Caco-2 (cell line): Measurements from ENCODE around the gene MINDY3. TPM values are rescaled to one million over a fixed set of nuclear protein-coding genes. Genes with fewer than 3 reads are reported as not detected.
"Not testable (repeated sequence)": the region's sequence is repeated elsewhere in the genome, so short reads cannot be mapped to it uniquely, and the experiment has no call there.

ENCODE experiments used
- BruUV-seq: library from RNA; stranded (reverse); fragments of 400-500 nt; replicated peaks from 2 replicates; lab custom pipeline; 2021; lab: Mats Ljungman, UMichigan
- CTCF ChIA-PET: fragments of 300-600 bp; sonication (Branson Sonifier 250); formaldehyde crosslinking; loops from one replicate; lab custom pipeline; 2022; ENCODE audit warnings: antibody characterized with exemption; lab: Charles Lee
- POLR2A ChIA-PET: fragments of 300-600 bp; sonication (Branson Sonifier 250); formaldehyde crosslinking; loops from one replicate; lab custom pipeline; 2022; ENCODE audit warnings: antibody characterized with exemption; lab: Charles Lee
- DNase-seq, 2 experiments: peaks; one replicate each; pipeline versions ENCODE4 v3.0.0 to v3.0.0-alpha.2; 2020 to 2022
- H3K27me3 ChIP-seq: replicated peaks from 2 replicates; pipeline ENCODE4 v1.6.0; 2011; ENCODE audit warnings: low read length; ENCODE audit not compliant: control insufficient read depth, insufficient read depth
- H3K36me3 ChIP-seq: 2 replicates; pipeline ENCODE4 v1.5.1; 2011; ENCODE audit warnings: low read length; ENCODE audit not compliant: control insufficient read depth, insufficient read depth
- H3K4me1 ChIP-seq: fragments of 250-450 bp; sonication (Bioruptor Pico); 2 replicates; pipeline ENCODE4 v1.5.1; 2020; ENCODE audit warnings: mild to moderate bottlenecking
- H3K4me3 ChIP-seq: 2 replicates; pipeline ENCODE4 v1.5.1; 2011; ENCODE audit warnings: low read depth, mild to moderate bottlenecking, control low read depth, low read length
- H3K9me3 ChIP-seq: fragments of 250-450 bp; sonication (Bioruptor Pico); 2 replicates; pipeline ENCODE4 v1.5.1; 2020; ENCODE audit warnings: mild to moderate bottlenecking, moderate library complexity
- H3K27ac Mint-ChIP-seq: one replicate; pipeline ENCODE4 v1.8.0; 2022; ENCODE audit warnings: mixed read lengths; ENCODE audit not compliant: unreplicated experiment
- H3K27me3 Mint-ChIP-seq: one replicate; pipeline ENCODE4 v1.8.0; 2022; ENCODE audit warnings: mixed read lengths; ENCODE audit not compliant: insufficient read depth, unreplicated experiment
- H3K36me3 Mint-ChIP-seq: one replicate; pipeline ENCODE4 v1.8.0; 2022; ENCODE audit warnings: mild to moderate bottlenecking, mixed read lengths; ENCODE audit not compliant: insufficient read depth, unreplicated experiment
- H3K4me1 Mint-ChIP-seq: one replicate; pipeline ENCODE4 v1.8.0; 2022; ENCODE audit warnings: low read depth, mixed read lengths; ENCODE audit not compliant: unreplicated experiment
- H3K4me3 Mint-ChIP-seq: one replicate; pipeline ENCODE4 v1.8.0; 2022; ENCODE audit warnings: mild to moderate bottlenecking, moderate library complexity, mixed read lengths; ENCODE audit not compliant: unreplicated experiment
- H3K9me3 Mint-ChIP-seq: one replicate; pipeline ENCODE4 v1.8.0; 2022; ENCODE audit warnings: mixed read lengths; ENCODE audit not compliant: unreplicated experiment
- intact Hi-C: fragments of 100-400 bp; cut with micrococcal nuclease; formaldehyde crosslinking; loops from one replicate; pipeline ENCODE4 v1.10.0; 2022; ENCODE audit not compliant: unreplicated experiment
- total RNA-seq: library from RNA; stranded (reverse); gene quantifications from 2 replicates; pipeline ENCODE4 v1.2.3, GENCODE V29; 2022
- TF ChIP-seq, protein P1 (sequence below), 2 experiments: fragments of 200-600 bp in 1 of 2; IDR thresholded peaks; 1 replicate in 1 of 2; 2 replicates in 1 of 2; pipeline versions ENCODE4 v1.5.1 to v1.8.0; 2011 to 2022; ENCODE audit warnings: antibody characterized with exemption in 1 of 2, control low read depth in 1 of 2, inconsistent platforms in 1 of 2, low read depth in 1 of 2, low read length in 1 of 2, mild to moderate bottlenecking in 1 of 2, moderate library complexity in 1 of 2; ENCODE audit not compliant: insufficient read depth in 1 of 2, severe bottlenecking in 1 of 2, unreplicated experiment in 1 of 2

Gene MINDY3
- total RNA-seq, 1 experiment from 2014 or later, result 25.9 TPM

DNA sequence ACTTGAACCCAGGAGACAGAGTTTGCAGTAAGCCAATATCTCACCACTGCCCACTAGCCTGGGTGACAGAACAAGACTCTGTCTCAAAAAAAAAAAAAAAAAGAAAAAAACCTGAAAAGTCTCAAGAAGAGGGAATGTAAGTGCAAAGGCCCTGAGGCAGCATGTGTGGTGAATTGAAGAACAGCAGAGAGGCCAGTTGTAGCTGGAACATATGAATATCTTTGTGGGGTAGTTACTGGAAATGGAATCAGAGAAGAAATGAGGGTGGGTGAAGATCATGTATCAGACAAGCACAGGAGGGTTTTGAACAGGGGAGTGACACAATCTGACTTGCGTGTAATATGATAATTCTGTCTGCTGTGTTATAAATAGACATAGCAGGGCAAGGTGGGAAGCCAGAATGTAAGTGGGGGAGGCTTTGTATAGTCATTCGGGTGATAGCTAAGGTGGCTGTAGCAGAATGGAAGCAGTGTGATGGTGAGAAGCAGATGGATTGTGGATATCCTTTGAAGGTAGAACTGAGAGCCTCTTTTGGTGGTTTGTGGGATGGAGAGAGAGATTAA is 95.3 kb downstream of the MINDY3 start:
- H3K9me3 ChIP-seq, result no peaks in the 10 kb centered on the region; the same call in 1 of the 2 replicates
- H3K4me3 ChIP-seq, result no peak overlapping the region
- Mint-ChIP-seq H3K4me3 (no peak overlapping the region), H3K27me3 (peaks cover 3% of the 10 kb centered on the region), H3K4me1 (no peaks in the 10 kb centered on the region), H3K9me3 (peaks cover 19% of the 10 kb centered on the region), H3K36me3 (no peaks in the 10 kb centered on the region), H3K27ac (no peak overlapping the region)
- DNase-seq, result no peak
- H3K4me1 ChIP-seq, result no peaks in the 10 kb centered on the region
- no peaks in the 10 kb centered on the region for H3K36me3 ChIP-seq
- intact Hi-C loops, result no loop called here
- no TSS peak for BruUV-seq
- H3K27me3 ChIP-seq, result no peaks in the 10 kb centered on the region
- POLR2A ChIA-PET, result no interaction called here
- TF ChIP-seq, protein P1, sequence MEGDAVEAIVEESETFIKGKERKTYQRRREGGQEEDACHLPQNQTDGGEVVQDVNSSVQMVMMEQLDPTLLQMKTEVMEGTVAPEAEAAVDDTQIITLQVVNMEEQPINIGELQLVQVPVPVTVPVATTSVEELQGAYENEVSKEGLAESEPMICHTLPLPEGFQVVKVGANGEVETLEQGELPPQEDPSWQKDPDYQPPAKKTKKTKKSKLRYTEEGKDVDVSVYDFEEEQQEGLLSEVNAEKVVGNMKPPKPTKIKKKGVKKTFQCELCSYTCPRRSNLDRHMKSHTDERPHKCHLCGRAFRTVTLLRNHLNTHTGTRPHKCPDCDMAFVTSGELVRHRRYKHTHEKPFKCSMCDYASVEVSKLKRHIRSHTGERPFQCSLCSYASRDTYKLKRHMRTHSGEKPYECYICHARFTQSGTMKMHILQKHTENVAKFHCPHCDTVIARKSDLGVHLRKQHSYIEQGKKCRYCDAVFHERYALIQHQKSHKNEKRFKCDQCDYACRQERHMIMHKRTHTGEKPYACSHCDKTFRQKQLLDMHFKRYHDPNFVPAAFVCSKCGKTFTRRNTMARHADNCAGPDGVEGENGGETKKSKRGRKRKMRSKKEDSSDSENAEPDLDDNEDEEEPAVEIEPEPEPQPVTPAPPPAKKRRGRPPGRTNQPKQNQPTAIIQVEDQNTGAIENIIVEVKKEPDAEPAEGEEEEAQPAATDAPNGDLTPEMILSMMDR (IDR thresholded peaks at IDR 0.05; ENCODE audit: insufficient read depth in 1 of 2, low read depth in 1 of 2, low read length in 1 of 2, severe bottlenecking in 1 of 2, unreplicated experiment in 1 of 2), result no peak
- CTCF ChIA-PET, result no interaction called here

DNA sequence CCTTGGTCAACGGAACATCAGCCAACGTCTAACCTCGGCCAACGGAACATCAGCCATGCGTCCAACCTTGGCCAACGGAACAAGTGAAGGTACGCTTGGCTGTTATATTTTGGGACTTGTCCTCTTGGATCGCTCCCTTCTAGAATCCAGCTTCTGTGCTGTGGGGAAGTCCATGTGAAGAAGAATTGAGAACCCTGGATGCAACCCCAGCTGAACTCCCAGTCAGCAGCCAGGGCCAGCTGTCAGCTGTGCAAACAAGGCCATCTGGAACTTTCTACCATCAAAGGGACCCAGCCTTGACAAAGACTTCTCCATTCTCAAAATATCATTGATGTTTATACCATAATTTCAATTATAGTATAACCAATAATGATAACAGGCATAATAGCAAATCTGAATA is 97.3 kb downstream of the MINDY3 start:
- H3K27ac Mint-ChIP-seq, result no peak overlapping the region
- Histone ChIP-seq H3K36me3 (no peaks in the 10 kb centered on the region), H3K9me3 (no peaks in the 10 kb centered on the region; the same call in 1 of the 2 replicates), H3K4me3 (no peak overlapping the region), H3K4me1 (no peaks in the 10 kb centered on the region), H3K27me3 (no peaks in the 10 kb centered on the region)
- CTCF ChIA-PET, result no interaction called here
- TF ChIP-seq, protein P1 (IDR thresholded peaks at IDR 0.05; ENCODE audit: insufficient read depth in 1 of 2, low read depth in 1 of 2, low read length in 1 of 2, severe bottlenecking in 1 of 2, unreplicated experiment in 1 of 2), result no peak
- peaks cover 19% of the 10 kb centered on the region for H3K9me3 Mint-ChIP-seq
- POLR2A ChIA-PET, result no interaction called here
- no peak for DNase-seq
- H3K36me3 Mint-ChIP-seq, result no peaks in the 10 kb centered on the region
- no peaks in the 10 kb centered on the region for H3K4me1 Mint-ChIP-seq
- intact Hi-C loops, result no loop called here
- BruUV-seq, result no TSS peak
- H3K4me3 Mint-ChIP-seq, result no peak overlapping the region
- H3K27me3 Mint-ChIP-seq, result peaks cover 11% of the 10 kb centered on the region

DNA sequence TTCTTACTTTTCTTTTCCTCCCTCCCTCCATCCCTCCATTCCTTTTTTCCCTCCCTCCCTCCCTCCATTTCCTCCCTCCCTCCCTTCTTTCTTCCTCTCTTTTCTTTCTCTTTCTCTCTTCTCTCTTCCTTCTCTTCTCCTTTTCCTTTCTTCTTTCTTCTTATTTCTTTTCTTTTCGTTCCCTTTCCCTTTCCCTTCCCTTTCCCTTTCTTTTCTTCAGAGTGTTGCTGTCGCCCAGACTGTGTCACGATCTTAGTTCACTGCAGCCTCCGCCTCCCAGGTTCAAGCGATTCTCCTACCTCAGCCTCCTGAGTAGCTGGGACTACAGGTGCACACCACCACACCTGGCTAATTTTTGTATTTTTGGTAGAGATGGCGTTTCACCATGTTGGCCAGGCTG is 98.1 kb downstream of the MINDY3 start:
- intact Hi-C loops, H3K4me3 ChIP-seq, H3K36me3 ChIP-seq, BruUV-seq, H3K27ac Mint-ChIP-seq, H3K4me1 Mint-ChIP-seq, POLR2A ChIA-PET, H3K36me3 Mint-ChIP-seq, H3K27me3 ChIP-seq, H3K4me3 Mint-ChIP-seq, CTCF ChIA-PET, DNase-seq, H3K4me1 ChIP-seq, H3K9me3 ChIP-seq: not testable (repeated sequence)
- Mint-ChIP-seq H3K27me3 (peaks cover 13% of the 10 kb centered on the region), H3K9me3 (peaks cover 19% of the 10 kb centered on the region)

DNA sequence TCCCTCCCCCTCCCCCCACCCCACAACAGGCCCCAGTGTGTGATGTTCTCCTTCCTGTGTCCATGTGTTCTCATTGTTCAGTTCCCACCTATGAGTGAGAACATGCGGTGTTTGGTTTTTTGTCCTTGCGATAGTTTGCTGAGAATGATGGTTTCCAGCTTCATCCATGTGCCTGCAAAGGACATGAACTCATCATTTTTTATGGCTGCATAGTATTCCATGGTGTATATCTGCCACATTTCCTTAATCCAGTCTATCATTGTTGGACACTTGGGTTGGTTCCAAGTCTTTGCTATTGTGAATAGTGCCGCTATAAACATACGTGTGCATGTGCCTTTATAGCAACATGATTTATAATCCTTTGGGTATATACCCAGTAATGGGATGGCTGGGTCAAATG is 99.1 kb downstream of the MINDY3 start:
- H3K27ac Mint-ChIP-seq, intact Hi-C loops, CTCF ChIA-PET, DNase-seq, POLR2A ChIA-PET, H3K4me3 Mint-ChIP-seq, H3K4me1 Mint-ChIP-seq, H3K9me3 ChIP-seq, H3K4me1 ChIP-seq, H3K4me3 ChIP-seq, H3K27me3 ChIP-seq, H3K36me3 ChIP-seq, BruUV-seq, H3K36me3 Mint-ChIP-seq: not testable (repeated sequence)
- Mint-ChIP-seq H3K9me3 (peaks cover 19% of the 10 kb centered on the region), H3K27me3 (peaks cover 20% of the 10 kb centered on the region)
